Measurements from ENCODE around the gene TMEM14A. TPM values are rescaled to one million over a fixed set of nuclear protein-coding genes. Genes with fewer than 3 reads are reported as not detected.

Gene TMEM14A
- total and polyA plus RNA-seq, 9 of the 15 experiments (the other 6 are each of a cell fraction or from before 2014, with no cell fraction given), result 3.5 to 43.3 (median 8.5) TPM

DNA sequence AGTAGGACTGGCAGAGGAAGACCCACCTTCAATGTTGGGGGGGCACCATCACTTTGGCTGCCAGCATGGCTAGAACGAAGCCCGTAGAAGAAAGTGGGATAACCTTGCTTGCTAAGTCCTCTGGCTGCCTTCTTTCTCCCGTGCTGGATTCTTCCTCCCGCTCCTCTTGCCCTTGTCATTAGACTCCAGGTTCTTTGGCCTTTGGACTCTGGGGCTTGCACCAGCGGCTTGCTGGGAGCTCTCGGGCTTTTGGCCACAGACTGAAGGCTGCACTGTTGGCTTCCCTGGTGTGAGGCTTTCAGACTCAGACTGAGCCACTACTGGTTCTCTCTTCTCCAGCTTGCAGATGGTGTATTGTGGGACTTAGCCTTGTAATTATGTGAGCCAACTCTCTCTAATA is 64.2 kb downstream of the TMEM14A start (continued):
- TF ChIP-seq TRIM25 (IDR thresholded peaks at IDR 0.05; ENCODE audit: borderline replicate concordance) (no peak), NR2C2 (CRISPR knock-in tag; IDR thresholded peaks at IDR 0.05) (no peak), NR2C2 (tag; IDR thresholded peaks at IDR 0.05) (no peak), FIP1L1 (IDR thresholded peaks at IDR 0.05; ENCODE audit: low read depth, low read length, poor library complexity, severe bottlenecking) (no peak), FUS (optimal IDR thresholded peaks at IDR 0.05; ENCODE audit: low read depth, low read length) (no peak)

- no TSS peak for BruUV-seq (replicated peaks)
- ChIA-PET CTCF (ENCODE audit: low intra/inter-chr PET ratio) (no interaction called here), POLR2A (no interaction called here)
- H4K20me1 ChIP-seq (replicated peaks; ENCODE audit: control insufficient read depth, insufficient read depth, low read length), result no peaks in the 10 kb centered on the region
- H3K79me2 ChIP-seq (ENCODE audit: control insufficient read depth, insufficient read depth, low read length), result no peaks in the 10 kb centered on the region
- peaks cover 0 to 9% of the 10 kb centered on the region in 2 experiments; a peak in 2 of 5 replicates for H3K27me3 ChIP-seq (ENCODE audit: control insufficient read depth in 2 of 2, insufficient read depth in 2 of 2, low read length in 2 of 2)
- H3K4me1 ChIP-seq (replicated peaks in 1 of 2; ENCODE audit: control insufficient read depth in 2 of 2, insufficient read depth in 2 of 2, low read length in 2 of 2), result peaks cover 0 to 10% of the 10 kb centered on the region in 2 experiments; a peak in 3 of 5 replicates
- H3K4me2 ChIP-seq (ENCODE audit: insufficient read depth, low read length), result no peak overlapping the region
- H3K9me3 ChIP-seq (replicated peaks; ENCODE audit: control insufficient read depth, insufficient read depth, low read depth, low read length), result 0 out of 2 replicates have a peak, but pooled peaks cover 1% of the 10 kb centered on the region
- WGBS (ENCODE audit: insufficient coverage, low coverage, missing lambda C conversion rate), result 17% methylated on average over 1 of the region's 1 CpG
- H3K4me3 ChIP-seq, result no peak overlapping the region
- H3K36me3 ChIP-seq (ENCODE audit: control insufficient read depth, insufficient read depth, low read length), result no peaks in the 10 kb centered on the region
- no peak overlapping the region for H3K27ac ChIP-seq (ENCODE audit: extremely low read depth, low read depth, low read length)
- in situ Hi-C loops (cut with MboI) (no loop called here), intact Hi-C loops (cut with micrococcal nuclease) (no loop called here)
- FAIRE-seq, result no peak
- no peak overlapping the region for H2AFZ ChIP-seq (ENCODE audit: low read depth, low read length)
- no peaks in the 10 kb centered on the region for H3K9me1 ChIP-seq (ENCODE audit: control insufficient read depth, insufficient read depth, low read length)
- H3K9ac ChIP-seq (ENCODE audit: insufficient read depth in 1 of 2, low read depth in 2 of 2, low read length in 2 of 2), result no peak overlapping the region
- TF ChIP-seq, protein P1, sequence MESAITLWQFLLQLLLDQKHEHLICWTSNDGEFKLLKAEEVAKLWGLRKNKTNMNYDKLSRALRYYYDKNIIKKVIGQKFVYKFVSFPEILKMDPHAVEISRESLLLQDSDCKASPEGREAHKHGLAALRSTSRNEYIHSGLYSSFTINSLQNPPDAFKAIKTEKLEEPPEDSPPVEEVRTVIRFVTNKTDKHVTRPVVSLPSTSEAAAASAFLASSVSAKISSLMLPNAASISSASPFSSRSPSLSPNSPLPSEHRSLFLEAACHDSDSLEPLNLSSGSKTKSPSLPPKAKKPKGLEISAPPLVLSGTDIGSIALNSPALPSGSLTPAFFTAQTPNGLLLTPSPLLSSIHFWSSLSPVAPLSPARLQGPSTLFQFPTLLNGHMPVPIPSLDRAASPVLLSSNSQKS (CRISPR knock-in tag; IDR thresholded peaks at IDR 0.05), result no peak
- no peak for TF ChIP-seq HMG20A (CRISPR knock-in tag; conservative IDR thresholded peaks at IDR 0.05)
- no peak for DNase-seq (ENCODE audit: extremely low read depth in 1 of 4, low spot score in 3 of 4)
- no peak for ATAC-seq
These were observed 65.2 kb downstream of the TMEM14A start for GRCh38 chr6:52736145-52736544.

Small RNA genes lying within 50 kb of the gene (small RNA-seq; reads per million reads assigned to genes)
- not detected for gene AL109918.2

Other genes starting within 250 kb of the TMEM14A start
- 7.4 and 8.5 TPM in 2 replicates for gene TRAM2, start 94.1 kb upstream of the TMEM14A start, total RNA-seq (2014; rRNA removed)
- gene TRAM2, start 94.1 kb upstream of the TMEM14A start, total RNA-seq (2014; rRNA removed; fragmentation: Illumina TruSeq; extraction: Trizol), result 8.4 and 8.9 TPM in 2 replicates
- 10.7 and 11.0 TPM in 2 replicates for gene TRAM2, start 94.1 kb upstream of the TMEM14A start, total RNA-seq (2015; rRNA removed; fragmentation: Illumina TruSeq; extraction: Trizol)
- 10.8 and 13.3 TPM in 2 replicates for gene TRAM2, start 94.1 kb upstream of the TMEM14A start, total RNA-seq (2021)
- 6.1 and 10.1 TPM in 2 replicates for gene TRAM2, start 94.1 kb upstream of the TMEM14A start, polyA plus RNA-seq (2011; rRNA removed)
- 11.6 and 12.8 TPM in 2 replicates for gene TRAM2, start 94.1 kb upstream of the TMEM14A start, polyA plus RNA-seq (2014; fragmentation: Illumina TruSeq; extraction: Trizol)
- gene TRAM2, start 94.1 kb upstream of the TMEM14A start, polyA plus RNA-seq (2014; fragmentation: Nextera tagmentation; extraction: Ambion mirVana), result 1 to 10 TPM; 2.6 to 2.8 TPM
- 8.9 and 10.3 TPM in 2 replicates for gene TRAM2, start 94.1 kb upstream of the TMEM14A start, polyA plus RNA-seq (2014; rRNA removed)
- 0.12 TPM in 1 of 2 replicates, not detected in the other for gene GSTA2, start 92.4 kb downstream of the TMEM14A start, total RNA-seq (2014; rRNA removed)
- gene GSTA2, start 92.4 kb downstream of the TMEM14A start, total RNA-seq (2014; rRNA removed; fragmentation: Illumina TruSeq; extraction: Trizol), result 0.11 TPM in 1 of 2 replicates, not detected in the other
- gene GSTA2, start 92.4 kb downstream of the TMEM14A start, total RNA-seq (2015; rRNA removed; fragmentation: Illumina TruSeq; extraction: Trizol), result 0.14 TPM in 1 of 2 replicates, not detected in the other
- gene GSTA2, start 92.4 kb downstream of the TMEM14A start, total RNA-seq (2021), result not detected in 2 replicates
- 0.15 TPM in 1 of 2 replicates, not detected in the other for gene GSTA2, start 92.4 kb downstream of the TMEM14A start, polyA plus RNA-seq (2011; rRNA removed)
- 0.12 TPM in 1 of 2 replicates, not detected in the other for gene GSTA2, start 92.4 kb downstream of the TMEM14A start, polyA plus RNA-seq (2014; fragmentation: Illumina TruSeq; extraction: Trizol)
- under 1 TPM; 0.18 to 0.24 TPM for gene GSTA2, start 92.4 kb downstream of the TMEM14A start, polyA plus RNA-seq (2014; fragmentation: Nextera tagmentation; extraction: Ambion mirVana)
- 0.08 and 0.13 TPM in 2 replicates for gene GSTA2, start 92.4 kb downstream of the TMEM14A start, polyA plus RNA-seq (2014; rRNA removed)
- gene GSTA1, start 132.7 kb downstream of the TMEM14A start, total RNA-seq (2014; rRNA removed), result not detected in 2 replicates
- not detected in 2 replicates for gene GSTA1, start 132.7 kb downstream of the TMEM14A start, total RNA-seq (2014; rRNA removed; fragmentation: Illumina TruSeq; extraction: Trizol)
- not detected in 2 replicates for gene GSTA1, start 132.7 kb downstream of the TMEM14A start, total RNA-seq (2015; rRNA removed; fragmentation: Illumina TruSeq; extraction: Trizol)
- 0.42 and 0.45 TPM in 2 replicates for gene GSTA1, start 132.7 kb downstream of the TMEM14A start, total RNA-seq (2021)
- gene GSTA1, start 132.7 kb downstream of the TMEM14A start, polyA plus RNA-seq (2011; rRNA removed), result not detected in 2 replicates
- gene GSTA1, start 132.7 kb downstream of the TMEM14A start, polyA plus RNA-seq (2014; fragmentation: Illumina TruSeq; extraction: Trizol), result not detected in 2 replicates
- gene GSTA1, start 132.7 kb downstream of the TMEM14A start, polyA plus RNA-seq (2014; fragmentation: Nextera tagmentation; extraction: Ambion mirVana), result not detected
- gene GSTA1, start 132.7 kb downstream of the TMEM14A start, polyA plus RNA-seq (2014; rRNA removed), result not detected in 2 replicates
- gene GSTA5, start 169.7 kb downstream of the TMEM14A start, total RNA-seq (2014; rRNA removed), result not detected in 2 replicates
- not detected in 2 replicates for gene GSTA5, start 169.7 kb downstream of the TMEM14A start, total RNA-seq (2014; rRNA removed; fragmentation: Illumina TruSeq; extraction: Trizol)
- gene GSTA5, start 169.7 kb downstream of the TMEM14A start, total RNA-seq (2015; rRNA removed; fragmentation: Illumina TruSeq; extraction: Trizol), result not detected in 2 replicates
- not detected in 2 replicates for gene GSTA5, start 169.7 kb downstream of the TMEM14A start, total RNA-seq (2021)
- gene GSTA5, start 169.7 kb downstream of the TMEM14A start, polyA plus RNA-seq (2011; rRNA removed), result not detected in 2 replicates
- not detected in 2 replicates for gene GSTA5, start 169.7 kb downstream of the TMEM14A start, polyA plus RNA-seq (2014; fragmentation: Illumina TruSeq; extraction: Trizol)
- not detected for gene GSTA5, start 169.7 kb downstream of the TMEM14A start, polyA plus RNA-seq (2014; fragmentation: Nextera tagmentation; extraction: Ambion mirVana)
- gene GSTA5, start 169.7 kb downstream of the TMEM14A start, polyA plus RNA-seq (2014; rRNA removed), result not detected in 2 replicates
- gene GSTA3, start 238.6 kb downstream of the TMEM14A start, total RNA-seq (2014; rRNA removed), result not detected in 2 replicates
- not detected in 2 replicates for gene GSTA3, start 238.6 kb downstream of the TMEM14A start, total RNA-seq (2014; rRNA removed; fragmentation: Illumina TruSeq; extraction: Trizol)
- not detected in 2 replicates for gene GSTA3, start 238.6 kb downstream of the TMEM14A start, total RNA-seq (2015; rRNA removed; fragmentation: Illumina TruSeq; extraction: Trizol)
- not detected in 2 replicates for gene GSTA3, start 238.6 kb downstream of the TMEM14A start, total RNA-seq (2021)
- gene GSTA3, start 238.6 kb downstream of the TMEM14A start, polyA plus RNA-seq (2011; rRNA removed), result not detected in 2 replicates
- not detected in 2 replicates for gene GSTA3, start 238.6 kb downstream of the TMEM14A start, polyA plus RNA-seq (2014; fragmentation: Illumina TruSeq; extraction: Trizol)
- gene GSTA3, start 238.6 kb downstream of the TMEM14A start, polyA plus RNA-seq (2014; fragmentation: Nextera tagmentation; extraction: Ambion mirVana), result not detected
- gene GSTA3, start 238.6 kb downstream of the TMEM14A start, polyA plus RNA-seq (2014; rRNA removed), result not detected in 2 replicates

All from K562 (cell line).